DMS79 (cell line): ENCODE measurements around the gene MUC12.
"Not testable (repeated sequence)": the region's sequence is repeated elsewhere in the genome, so short reads cannot be mapped to it uniquely, and the experiment has no call there.

Experiments used
- DNase-seq: peaks from one replicate; lab custom pipeline; 2025; lab: John Stamatoyannopoulos, UW

MUC12 gene

DNA sequence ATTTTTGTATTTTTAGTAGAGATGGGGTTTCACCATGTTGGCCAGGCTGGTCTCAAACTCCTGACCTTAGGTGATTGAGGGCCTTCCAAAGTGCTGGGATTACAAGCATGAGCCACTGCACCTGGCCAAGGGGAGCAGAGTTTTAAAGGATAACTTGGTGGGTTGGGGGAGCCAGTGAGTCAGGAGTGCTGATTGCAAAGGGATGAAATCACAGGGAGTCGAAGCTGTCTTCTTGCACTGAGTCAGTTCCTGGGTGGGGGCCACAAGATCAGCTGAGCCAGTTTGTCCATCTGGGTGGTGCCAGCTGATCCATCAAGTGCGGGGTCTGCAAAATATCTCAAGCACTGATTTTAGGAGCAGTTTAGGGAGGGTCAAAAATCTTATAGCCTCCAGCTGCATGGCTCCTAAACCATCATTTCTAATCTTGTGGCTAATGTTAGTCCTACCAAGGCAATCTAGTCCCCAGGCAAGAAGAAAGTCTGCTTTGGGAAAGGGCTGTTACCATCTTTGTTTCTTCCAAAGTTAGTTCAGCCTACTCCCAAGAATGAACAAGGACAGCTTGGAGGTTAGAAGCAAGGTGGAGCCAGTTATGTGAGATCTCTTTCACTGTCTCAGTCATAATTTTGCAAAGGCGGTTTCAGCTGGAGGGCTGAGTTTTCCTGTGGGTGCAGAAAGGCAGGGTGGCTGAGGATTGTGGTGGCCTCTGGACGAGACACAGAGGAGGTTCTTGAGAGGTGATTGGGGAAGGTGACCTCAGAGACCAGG lies 15.8 kb downstream of the MUC12 start:
- DNase-seq: not testable (repeated sequence)

DNA sequence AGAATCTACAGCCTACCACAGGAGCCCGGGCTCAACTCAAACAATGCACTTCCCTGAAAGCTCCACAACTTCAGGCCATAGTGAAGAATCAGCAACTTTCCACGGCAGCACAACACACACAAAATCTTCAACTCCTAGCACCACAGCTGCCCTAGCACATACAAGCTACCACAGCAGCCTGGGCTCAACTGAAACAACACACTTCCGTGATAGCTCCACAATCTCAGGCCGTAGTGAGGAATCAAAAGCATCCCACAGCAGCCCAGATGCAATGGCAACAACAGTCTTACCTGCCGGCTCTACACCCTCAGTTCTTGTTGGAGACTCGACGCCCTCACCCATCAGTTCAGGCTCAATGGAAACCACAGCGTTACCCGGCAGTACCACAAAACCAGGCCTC lies 22.3 kb downstream of the MUC12 start:
- no peak for DNase-seq

DNA sequence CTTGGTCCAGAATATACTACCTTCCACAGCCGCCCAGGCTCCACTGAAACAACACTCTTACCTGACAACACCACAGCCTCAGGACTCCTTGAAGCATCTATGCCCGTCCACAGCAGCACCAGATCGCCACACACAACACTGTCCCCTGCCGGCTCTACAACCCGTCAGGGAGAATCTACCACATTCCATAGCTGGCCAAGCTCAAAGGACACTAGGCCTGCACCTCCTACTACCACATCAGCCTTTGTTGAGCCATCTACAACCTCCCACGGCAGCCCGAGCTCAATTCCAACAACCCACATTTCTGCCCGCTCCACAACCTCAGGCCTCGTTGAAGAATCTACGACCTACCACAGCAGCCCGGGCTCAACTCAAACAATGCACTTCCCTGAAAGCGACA lies 22.9 kb downstream of the MUC12 start:
- DNase-seq: not testable (repeated sequence)

GRCh38 chr7:100994671-100995070 lies 25.3 kb downstream of the MUC12 start:
- DNase-seq: not testable (repeated sequence)

GRCh38 chr7:100998530-100998929 lies 29.2 kb downstream of the MUC12 start:
- not testable (repeated sequence) for DNase-seq

- DNase-seq: not testable (repeated sequence)
Measured at GRCh38 chr7:100999334-100999733, 30.0 kb downstream of the MUC12 start.

GRCh38 chr7:101000025-101000424 lies 30.7 kb downstream of the MUC12 start:
- DNase-seq: not testable (repeated sequence)

DNA sequence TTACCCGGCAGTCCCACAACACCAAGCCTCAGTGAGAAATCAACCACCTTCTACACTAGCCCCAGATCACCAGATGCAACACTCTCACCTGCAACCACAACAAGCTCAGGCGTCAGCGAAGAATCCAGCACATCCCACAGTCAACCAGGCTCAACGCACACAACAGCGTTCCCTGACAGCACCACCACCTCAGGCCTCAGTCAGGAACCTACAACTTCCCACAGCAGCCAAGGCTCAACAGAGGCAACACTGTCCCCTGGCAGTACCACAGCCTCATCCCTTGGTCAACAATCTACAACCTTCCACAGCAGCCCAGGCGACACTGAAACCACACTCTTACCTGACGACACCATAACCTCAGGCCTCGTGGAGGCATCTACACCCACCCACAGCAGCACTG lies 33.0 kb downstream of the MUC12 start:
- DNase-seq: not testable (repeated sequence)

DNA sequence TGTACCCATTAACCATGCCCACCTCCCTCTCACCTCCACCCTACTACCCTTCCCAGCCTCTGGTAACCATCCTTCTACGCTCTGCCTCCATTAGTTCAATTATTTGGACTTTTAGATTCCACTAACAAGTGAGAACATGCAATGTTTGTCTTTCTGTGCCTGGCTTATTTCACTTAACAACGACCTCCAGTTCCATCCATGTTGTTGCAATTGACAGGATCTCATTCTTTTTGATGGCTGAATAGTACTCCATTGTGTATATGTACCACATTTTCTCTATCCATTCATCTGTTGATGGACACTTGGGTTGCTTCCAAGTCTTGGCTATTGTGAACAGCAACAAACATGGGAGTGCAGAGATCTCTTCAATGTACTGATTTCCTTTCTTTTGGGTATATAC lies 38.0 kb downstream of the MUC12 start:
- not testable (repeated sequence) for DNase-seq

DNA sequence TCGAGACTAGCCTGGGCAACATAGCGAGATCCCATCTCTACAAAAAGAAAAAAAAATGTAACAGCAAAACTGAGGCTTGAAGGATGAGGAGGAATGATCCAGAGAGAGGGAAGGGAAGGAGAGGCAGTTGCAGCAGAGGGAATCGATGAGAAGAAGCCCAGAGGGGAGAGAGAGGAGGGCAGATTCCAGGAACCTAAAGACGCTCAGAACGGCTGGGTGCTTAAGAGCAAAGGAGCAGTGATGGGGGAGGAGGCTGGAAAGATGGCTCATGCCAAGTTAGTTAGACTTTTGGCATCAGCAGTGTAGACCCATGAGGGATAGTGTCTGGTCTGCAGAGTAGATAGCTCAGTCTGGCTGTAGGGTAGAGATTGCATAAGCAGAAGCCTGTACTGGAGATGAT lies 40.3 kb downstream of the MUC12 start:
- no peak for DNase-seq

GRCh38 chr7:101012931-101013330 lies 43.6 kb downstream of the MUC12 start:
- no peak for DNase-seq

DNA sequence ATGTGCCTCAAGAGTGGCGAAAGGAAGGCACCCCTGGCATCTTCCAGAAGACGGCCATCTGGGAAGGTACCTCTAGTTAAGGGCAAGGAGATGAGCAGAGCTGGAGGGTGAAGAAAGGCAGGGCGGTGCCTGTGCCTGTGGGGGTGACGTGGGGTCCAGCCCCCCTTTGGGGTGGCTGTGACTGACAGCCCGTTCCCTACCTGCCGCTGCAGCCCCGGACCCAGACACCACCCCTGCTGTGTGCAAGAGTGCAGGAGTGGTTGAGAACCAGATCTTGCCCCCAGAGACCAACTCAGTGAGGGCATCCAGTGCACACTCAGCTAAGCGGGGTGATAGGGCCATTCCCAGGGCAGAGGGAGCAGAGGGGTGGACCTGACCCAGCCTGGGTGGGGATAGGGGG lies 46.3 kb downstream of the MUC12 start:
- no peak for DNase-seq

GRCh38 chr7:101017064-101017777 lies 47.9 kb downstream of the MUC12 start:
- peak; percentile 37 for DNase-seq

DNA sequence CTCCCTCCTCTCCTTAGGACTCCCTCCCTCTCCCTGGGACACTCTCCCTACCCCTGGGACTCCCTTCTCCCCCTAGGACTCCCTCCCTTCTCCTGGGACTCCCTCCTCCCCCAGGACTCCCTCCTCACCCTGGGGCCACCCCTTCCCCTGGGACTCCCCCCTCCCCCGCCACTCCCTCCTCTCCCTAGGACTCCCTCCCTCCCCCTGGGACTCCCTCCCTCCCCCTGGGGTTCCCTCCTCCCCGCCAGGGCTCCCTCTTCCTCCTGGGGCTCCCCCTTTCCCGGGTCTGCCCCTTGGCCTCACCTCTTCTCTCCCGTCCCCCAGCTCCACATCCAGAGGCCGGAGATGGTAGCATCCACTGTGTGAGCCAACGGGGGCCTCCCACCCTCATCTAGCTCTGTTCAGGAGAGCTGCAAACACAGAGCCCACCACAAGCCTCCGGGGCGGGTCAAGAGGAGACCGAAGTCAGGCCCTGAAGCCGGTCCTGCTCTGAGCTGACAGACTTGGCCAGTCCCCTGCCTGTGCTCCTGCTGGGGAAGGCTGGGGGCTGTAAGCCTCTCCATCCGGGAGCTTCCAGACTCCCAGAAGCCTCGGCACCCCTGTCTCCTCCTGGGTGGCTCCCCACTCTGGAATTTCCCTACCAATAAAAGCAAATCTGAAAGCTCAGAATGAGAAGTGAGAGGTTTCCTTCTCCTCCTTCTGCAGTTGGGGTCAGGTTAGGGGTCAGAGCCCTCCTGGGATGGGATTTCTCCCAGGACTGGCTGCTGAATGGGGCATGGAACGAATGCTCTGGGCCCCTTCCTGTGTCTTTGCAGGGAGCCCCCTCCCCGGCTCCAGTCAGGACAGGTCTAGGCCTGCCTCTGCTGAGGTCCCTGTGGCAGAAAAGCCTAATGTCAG lies 49.2 kb downstream of the MUC12 start:
- no peak for DNase-seq

DNA sequence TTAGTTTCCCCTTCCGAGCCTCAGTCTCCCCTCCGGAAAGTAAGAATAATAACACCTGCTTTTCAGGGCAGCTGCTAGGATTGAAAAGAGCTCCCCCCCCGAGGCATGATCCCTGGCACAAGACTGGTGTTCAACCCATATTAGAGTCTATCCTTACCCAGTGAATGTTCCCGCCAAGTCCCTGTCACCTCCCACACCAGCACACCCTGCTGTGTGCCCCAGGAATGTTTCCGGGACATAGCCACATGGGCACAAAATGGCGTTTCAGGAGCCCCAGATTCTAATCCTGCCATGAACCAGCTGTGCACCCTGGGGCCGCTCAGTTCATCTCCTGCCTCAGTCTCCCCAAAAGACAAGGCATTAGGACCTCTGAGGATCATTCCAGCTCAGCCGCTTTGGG lies 51.1 kb downstream of the MUC12 start:
- no peak for DNase-seq

GRCh38 chr7:101021703-101022102 lies 52.3 kb downstream of the MUC12 start:
- no peak for DNase-seq

- no peak for DNase-seq
Measured at GRCh38 chr7:101023839-101024238, 54.5 kb downstream of the MUC12 start.

GRCh38 chr7:101031082-101031481 lies 61.7 kb downstream of the MUC12 start:
- no peak for DNase-seq

GRCh38 chr7:101035941-101036340 lies 66.6 kb downstream of the MUC12 start:
- no peak for DNase-seq

DNA sequence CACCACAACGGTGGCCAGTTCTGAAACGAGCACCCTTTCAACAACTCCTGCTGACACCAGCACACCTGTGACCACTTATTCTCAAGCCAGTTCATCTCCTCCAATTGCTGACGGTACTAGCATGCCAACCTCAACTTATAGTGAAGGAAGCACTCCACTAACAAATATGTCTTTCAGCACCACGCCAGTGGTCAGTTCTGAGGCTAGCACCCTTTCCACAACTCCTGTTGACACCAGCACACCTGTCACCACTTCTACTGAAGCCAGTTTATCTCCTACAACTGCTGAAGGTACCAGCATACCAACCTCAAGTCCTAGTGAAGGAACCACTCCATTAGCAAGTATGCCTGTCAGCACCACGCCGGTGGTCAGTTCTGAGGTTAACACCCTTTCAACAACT lies 71.9 kb downstream of the MUC12 start:
- not testable (repeated sequence) for DNase-seq

- DNase-seq: no peak
Measured at GRCh38 chr7:101058355-101058754, 89.0 kb downstream of the MUC12 start.

GRCh38 chr7:101059620-101059942 lies 90.2 kb downstream of the MUC12 start:
- no peak for DNase-seq

GRCh38 chr7:101060992-101061391 lies 91.6 kb downstream of the MUC12 start:
- no peak for DNase-seq
